SK-N-SH (cell line): ENCODE measurements around the gene HBG2. TPM values are rescaled to one million over a fixed set of nuclear protein-coding genes. Genes with fewer than 3 reads are reported as not detected.

Experiments used
- CTCF ChIA-PET: fragments of 300-600, 350-600 bp; formaldehyde crosslinking; extraction: SDS; loops from one replicate; lab custom pipeline; 2021; lab: Yijun Ruan, JAX
- POLR2A ChIA-PET: fragments of 350-600 bp; sonication (Branson Sonifier 250); formaldehyde crosslinking; extraction: SDS; loops from one replicate; lab custom pipeline; 2020; ENCODE audit warnings: antibody characterized with exemption, inconsistent platforms; lab: Yijun Ruan, JAX
- DNase-seq: peaks from one replicate; pipeline ENCODE4 v3.0.0; 2012
- H2AFZ ChIP-seq: fragments of 200-600 bp; sonication (generic); 2 replicates; pipeline ENCODE4 v1.8.1; 2016; ENCODE audit warnings: antibody characterized with exemption, mild to moderate bottlenecking, low read depth
- H3F3A ChIP-seq: fragments of 200-600 bp; sonication (generic); replicated peaks from 2 replicates; pipeline ENCODE3; 2016; ENCODE audit warnings: antibody characterized with exemption, mild to moderate bottlenecking; ENCODE audit not compliant: insufficient read depth
- H3K27ac ChIP-seq, 2 experiments: fragments of 200-500 bp in 1 of 2; fragments of 200-600 bp in 1 of 2; sonication (Bioruptor generic) in 1 of 2; sonication (generic), shearing (Covaris generic) in 1 of 2; 2 replicates each; pipeline versions ENCODE4 v1.5.1 to v1.6.1; 2014 to 2016; ENCODE audit warnings: low read depth in 2 of 2, inconsistent platforms in 1 of 2, low read length in 1 of 2, mild to moderate bottlenecking in 1 of 2, mixed read lengths in 1 of 2
- H3K27me3 ChIP-seq: fragments of 200-600 bp; sonication (generic), shearing (Covaris generic); 2 replicates; pipeline ENCODE4 v1.6.1; 2016; ENCODE audit warnings: mixed run types; ENCODE audit not compliant: insufficient read depth
- H3K36me3 ChIP-seq, 2 experiments: fragments of 200-500 bp in 1 of 2; fragments of 200-600 bp in 1 of 2; sonication (Bioruptor generic) in 1 of 2; sonication (generic) in 1 of 2; replicated peaks in 1 of 2; 2 replicates each; pipeline versions ENCODE3 to v1.5.1; 2014 to 2016; ENCODE audit warnings: low read length in 1 of 2, mild to moderate bottlenecking in 1 of 2; ENCODE audit not compliant: insufficient read depth in 2 of 2, control insufficient read depth in 1 of 2
- H3K4me1 ChIP-seq, 2 experiments: fragments of 200-500 bp in 1 of 2; fragments of 200-600 bp in 1 of 2; sonication (Bioruptor generic) in 1 of 2; sonication (generic), shearing (Covaris generic) in 1 of 2; 2 replicates each; pipeline versions ENCODE4 v1.5.1 to v1.6.1; 2014 to 2016; ENCODE audit warnings: low read depth in 1 of 2, low read length in 1 of 2, mixed run types in 1 of 2; ENCODE audit not compliant: insufficient read depth in 2 of 2, control insufficient read depth in 1 of 2
- H3K4me2 ChIP-seq: fragments of 200-600 bp; sonication (generic), shearing (Covaris generic); 2 replicates; pipeline ENCODE4 v1.6.1; 2017; ENCODE audit warnings: mixed run types
- H3K4me3 ChIP-seq, 2 experiments: fragments of 200-500 bp in 1 of 2; fragments of 200-600 bp in 1 of 2; sonication (Bioruptor generic) in 1 of 2; sonication (generic), shearing (Covaris generic) in 1 of 2; 2 replicates each; pipeline versions ENCODE4 v1.5.1 to v1.8.1; 2014 to 2016; ENCODE audit warnings: low read depth in 2 of 2, inconsistent platforms in 1 of 2, low read length in 1 of 2, mild to moderate bottlenecking in 1 of 2, mixed read lengths in 1 of 2, moderate library complexity in 1 of 2
- H3K79me2 ChIP-seq: fragments of 200-600 bp; sonication (generic); 2 replicates; pipeline ENCODE4 v1.8.1; 2017; ENCODE audit warnings: mild to moderate bottlenecking; ENCODE audit not compliant: insufficient read depth
- H3K9ac ChIP-seq: fragments of 200-600 bp; sonication (generic); 2 replicates; pipeline ENCODE4 v1.6.1; 2017; ENCODE audit warnings: mixed run types
- H3K9me2 ChIP-seq: fragments of 200-600 bp; sonication (generic); 2 replicates; pipeline ENCODE4 v1.6.1; 2017; ENCODE audit warnings: mixed run types
- H3K9me3 ChIP-seq: fragments of 200-600 bp; sonication (generic); 2 replicates; pipeline ENCODE4 v1.6.1; 2017; ENCODE audit warnings: mixed run types, mild to moderate bottlenecking, moderate library complexity
- H4K20me1 ChIP-seq: fragments of 200-600 bp; sonication (generic); 2 replicates; pipeline ENCODE4 v1.6.1; 2017; ENCODE audit warnings: mild to moderate bottlenecking, mixed run types; ENCODE audit not compliant: insufficient read depth
- CTCF ChIP-seq: fragments of 200-600 bp; sonication (generic); IDR thresholded peaks from 2 replicates; pipeline ENCODE4 v1.6.1; 2017; ENCODE audit warnings: antibody characterized with exemption, mild to moderate bottlenecking, moderate library complexity
- ELF1 ChIP-seq: IDR thresholded peaks from 2 replicates; pipeline ENCODE4 v1.4.0; 2012
- EP300 ChIP-seq, 2 experiments: IDR thresholded peaks; 2 replicates each; pipeline versions ENCODE4 v1.4.0 to v1.6.1; 2012; ENCODE audit warnings: borderline replicate concordance in 1 of 2, low read depth in 1 of 2, low read length in 1 of 2
- EZH2phosphoT487 ChIP-seq: fragments of 200-600 bp; sonication (generic); IDR thresholded peaks from 2 replicates; pipeline ENCODE4 v1.6.1; 2017; ENCODE audit warnings: low read depth, mixed run types, mild to moderate bottlenecking, antibody characterized with exemption, moderate library complexity, borderline replicate concordance
- FOSL2 ChIP-seq: IDR thresholded peaks from 2 replicates; pipeline ENCODE4 v1.4.0; 2012; ENCODE audit warnings: low read depth, mild to moderate bottlenecking, moderate library complexity, borderline replicate concordance
- FOXJ3 ChIP-seq: sonication (generic); formaldehyde crosslinking; IDR thresholded peaks from 2 replicates; pipeline ENCODE4 v1.5.1; 2020; ENCODE audit warnings: mild to moderate bottlenecking, missing genetic modification reagents
- FOXM1 ChIP-seq: IDR thresholded peaks from 2 replicates; pipeline ENCODE4 v1.4.0; 2012; ENCODE audit warnings: low read depth, mild to moderate bottlenecking
- MAX ChIP-seq: IDR thresholded peaks from 2 replicates; pipeline ENCODE4 v1.4.0; 2012; ENCODE audit warnings: low read depth
- NFIC ChIP-seq: IDR thresholded peaks from 2 replicates; pipeline ENCODE4 v1.4.0; 2012; ENCODE audit warnings: borderline replicate concordance
- NRF1 ChIP-seq: IDR thresholded peaks from 2 replicates; pipeline ENCODE4 v1.6.1; 2012; ENCODE audit warnings: low read depth, mild to moderate bottlenecking, low read length
- PBX3 ChIP-seq: IDR thresholded peaks from 2 replicates; pipeline ENCODE4; 2012
- RAD21 ChIP-seq: IDR thresholded peaks from 2 replicates; pipeline ENCODE4 v1.6.1; 2012; ENCODE audit warnings: mild to moderate bottlenecking, low read length
- RCOR1 ChIP-seq: fragments of 150-350 bp; IDR thresholded peaks from 2 replicates; pipeline ENCODE4 v1.6.1; 2017; ENCODE audit warnings: antibody characterized with exemption, low read length
- RXRA ChIP-seq: IDR thresholded peaks from 2 replicates; pipeline ENCODE4 v1.4.0; 2012; ENCODE audit warnings: low read depth, mild to moderate bottlenecking, borderline replicate concordance
- SIN3A ChIP-seq: IDR thresholded peaks from 2 replicates; pipeline ENCODE4 v1.6.1; 2012; ENCODE audit warnings: low read depth, mild to moderate bottlenecking, low read length, moderate library complexity, borderline replicate concordance
- SMC3 ChIP-seq: IDR thresholded peaks from 2 replicates; pipeline ENCODE4 v1.6.1; 2012; ENCODE audit warnings: low read depth, low read length, improper control_type of control experiment
- TAF1 ChIP-seq: IDR thresholded peaks from 2 replicates; pipeline ENCODE4 v1.6.1; 2012; ENCODE audit warnings: low read depth, mild to moderate bottlenecking, low read length, moderate library complexity, borderline replicate concordance
- TCF12 ChIP-seq: IDR thresholded peaks from 2 replicates; pipeline ENCODE4 v1.4.0; 2012
- TEAD4 ChIP-seq: IDR thresholded peaks from 2 replicates; pipeline ENCODE4 v1.4.0; 2012; ENCODE audit warnings: mild to moderate bottlenecking, borderline replicate concordance; ENCODE audit not compliant: insufficient read depth
- WGBS: methylation state at CpG from one replicate; pipeline ENCODE4 v1.1.6; 2017; ENCODE audit warnings: low lambda C conversion rate; 5-methylcytosine and 5-hydroxymethylcytosine counted together
- polyA plus RNA-seq, 3 experiments: library from polyadenylated mRNA; depleted of rRNA; stranded (reverse); fragments of >200 nt; gene quantifications; 2 replicates each; pipeline ENCODE4 v1.2.3, GENCODE V29; 2012
- TF ChIP-seq, protein P1 (sequence below): IDR thresholded peaks from 2 replicates; pipeline ENCODE4 v1.4.0; 2012; ENCODE audit warnings: low read depth, borderline replicate concordance
- TF ChIP-seq, protein P2 (sequence below): fragments of 150-350 bp; IDR thresholded peaks from 2 replicates; pipeline ENCODE4 v1.6.1; 2016; ENCODE audit warnings: mild to moderate bottlenecking, low read depth, low read length

HBG2 gene
- polyA plus RNA-seq, 1 of the 3 experiments (the other 2 are of a cell fraction), result 0.33 TPM

DNA sequence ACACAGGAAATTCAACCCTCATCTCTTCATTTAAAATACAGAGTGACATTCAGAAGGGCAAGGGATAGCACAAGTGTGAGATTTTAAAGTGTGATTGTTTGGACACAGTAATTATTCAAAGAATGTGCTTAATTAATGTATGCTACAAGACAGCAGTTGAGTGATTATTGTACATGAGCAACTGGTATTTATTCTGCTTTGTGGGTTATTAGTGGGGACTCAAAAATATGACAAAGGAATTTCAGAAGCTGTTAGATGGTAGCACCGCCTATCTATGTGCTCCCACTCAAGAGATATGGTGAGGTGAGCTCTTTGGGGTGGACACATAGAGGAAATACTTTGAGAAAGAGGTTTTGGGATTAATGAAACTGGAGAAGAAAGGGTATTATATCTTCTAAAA is 14.5 kb downstream of the HBG2 start:
- Histone ChIP-seq H2AFZ (no peak overlapping the region), H3K4me2 (no peak overlapping the region), H3K9me3 (no peaks in the 10 kb centered on the region), H3K4me1 (no peaks in the 10 kb centered on the region), H3K9ac (no peak overlapping the region), H3K4me3 (no peak overlapping the region), H3K27ac (no peak overlapping the region), H3F3A (no peaks in the 10 kb centered on the region), H4K20me1 (no peaks in the 10 kb centered on the region), H3K27me3 (no peaks in the 10 kb centered on the region; the same call in 1 of the 2 replicates), H3K9me2 (no peaks in the 10 kb centered on the region), H3K36me3 (no peaks in the 10 kb centered on the region), H3K79me2 (no peaks in the 10 kb centered on the region)
- DNase-seq, result no peak
- no peak for TF ChIP-seq EZH2phosphoT487
- no peak for TF ChIP-seq RAD21
- TF ChIP-seq SIN3A, result no peak
- TF ChIP-seq NRF1, result no peak
- no peak for TF ChIP-seq TAF1
- no peak for TF ChIP-seq FOXM1
- TF ChIP-seq ELF1, result no peak
- TF ChIP-seq EP300 (IDR thresholded peaks at IDR 0.05; ENCODE audit: borderline replicate concordance in 1 of 2, low read depth in 1 of 2, low read length in 1 of 2), result no peak
- TF ChIP-seq MAX, result no peak
- TF ChIP-seq, protein P1, sequence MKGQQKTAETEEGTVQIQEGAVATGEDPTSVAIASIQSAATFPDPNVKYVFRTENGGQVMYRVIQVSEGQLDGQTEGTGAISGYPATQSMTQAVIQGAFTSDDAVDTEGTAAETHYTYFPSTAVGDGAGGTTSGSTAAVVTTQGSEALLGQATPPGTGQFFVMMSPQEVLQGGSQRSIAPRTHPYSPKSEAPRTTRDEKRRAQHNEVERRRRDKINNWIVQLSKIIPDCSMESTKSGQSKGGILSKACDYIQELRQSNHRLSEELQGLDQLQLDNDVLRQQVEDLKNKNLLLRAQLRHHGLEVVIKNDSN, result no peak
- ChIA-PET POLR2A (no interaction called here), CTCF (no interaction called here)
- 0% methylated on average over 1 of the region's 1 CpG for WGBS

DNA sequence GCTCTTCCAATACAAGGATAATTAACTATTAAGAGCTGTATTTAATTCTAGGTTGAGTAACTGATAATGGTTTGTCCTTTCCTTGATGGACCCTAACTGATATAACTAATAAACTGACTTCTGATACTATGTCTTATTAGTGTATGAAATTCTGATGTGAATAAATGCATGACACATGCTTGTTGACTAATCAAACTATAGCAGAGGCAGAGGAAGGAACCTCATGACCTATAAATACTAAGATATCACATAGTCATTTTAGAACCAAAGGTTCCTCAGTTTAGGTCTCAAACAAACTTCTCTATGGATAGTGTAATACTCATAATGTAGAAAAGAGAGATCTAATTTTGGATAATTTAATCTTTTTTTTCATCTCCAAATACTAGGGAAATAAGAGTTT is 15.5 kb downstream of the HBG2 start:
- no peaks in the 10 kb centered on the region for H3K9me2 ChIP-seq
- H3K27ac ChIP-seq, result no peak overlapping the region
- ChIA-PET CTCF (no interaction called here), POLR2A (no interaction called here)
- H3K9ac ChIP-seq, result no peak overlapping the region
- no peaks in the 10 kb centered on the region for H3K27me3 ChIP-seq
- no peak overlapping the region for H2AFZ ChIP-seq
- no peaks in the 10 kb centered on the region for H3K4me1 ChIP-seq
- H3K36me3 ChIP-seq, result no peaks in the 10 kb centered on the region
- TF ChIP-seq TEAD4 (no peak), RCOR1 (no peak), EP300 (IDR thresholded peaks at IDR 0.05; ENCODE audit: borderline replicate concordance in 1 of 2, low read depth in 1 of 2, low read length in 1 of 2) (no peak), NFIC (no peak), RAD21 (no peak), SMC3 (no peak), SIN3A (no peak), TCF12 (no peak), FOSL2 (no peak), TAF1 (no peak), FOXJ3 (CRISPR knock-in tag) (no peak), CTCF (no peak), RXRA (no peak), PBX3 (no peak)
- TF ChIP-seq, protein P1, result no peak
- TF ChIP-seq, protein P2, sequence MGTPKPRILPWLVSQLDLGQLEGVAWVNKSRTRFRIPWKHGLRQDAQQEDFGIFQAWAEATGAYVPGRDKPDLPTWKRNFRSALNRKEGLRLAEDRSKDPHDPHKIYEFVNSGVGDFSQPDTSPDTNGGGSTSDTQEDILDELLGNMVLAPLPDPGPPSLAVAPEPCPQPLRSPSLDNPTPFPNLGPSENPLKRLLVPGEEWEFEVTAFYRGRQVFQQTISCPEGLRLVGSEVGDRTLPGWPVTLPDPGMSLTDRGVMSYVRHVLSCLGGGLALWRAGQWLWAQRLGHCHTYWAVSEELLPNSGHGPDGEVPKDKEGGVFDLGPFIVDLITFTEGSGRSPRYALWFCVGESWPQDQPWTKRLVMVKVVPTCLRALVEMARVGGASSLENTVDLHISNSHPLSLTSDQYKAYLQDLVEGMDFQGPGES, result no peak
- DNase-seq, result no peak
- no peak overlapping the region for H3K4me2 ChIP-seq
- no peak overlapping the region for H3K4me3 ChIP-seq
- no peaks in the 10 kb centered on the region for H3F3A ChIP-seq
- no peaks in the 10 kb centered on the region for H4K20me1 ChIP-seq
- no peaks in the 10 kb centered on the region for H3K79me2 ChIP-seq
- H3K9me3 ChIP-seq, result no peaks in the 10 kb centered on the region
